ENCODE measurements around the gene RNASEH1. TPM values are rescaled to one million over a fixed set of nuclear protein-coding genes. Genes with fewer than 3 reads are reported as not detected.
"Not testable (repeated sequence)": the region's sequence is repeated elsewhere in the genome, so short reads cannot be mapped to it uniquely, and the experiment has no call there.

RNASEH1 gene
- total RNA-seq, 3 donors from 2014 or later, result 14.4 to 24.2 (median 19.5) TPM

DNA sequence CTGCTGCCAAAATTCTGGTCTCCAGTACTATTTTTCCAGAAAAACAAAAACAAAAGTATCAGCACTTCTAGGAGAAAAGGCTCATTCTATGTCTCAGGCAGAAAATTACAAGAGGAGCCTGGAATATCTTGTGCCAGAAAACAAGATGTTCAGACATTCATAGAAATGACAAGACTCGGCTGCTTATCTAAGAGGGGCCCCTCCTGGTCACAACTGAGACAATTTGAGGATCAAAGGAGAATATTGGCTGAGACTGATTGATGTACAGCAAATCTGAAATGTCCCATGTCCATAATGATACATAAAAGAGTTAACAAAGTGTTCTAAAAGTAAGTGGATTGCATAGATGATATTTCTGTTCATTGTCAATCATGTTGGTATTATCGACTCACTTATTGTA lies 14.5 kb upstream of the RNASEH1 start:
- intact Hi-C loops (cut with DNase I, micrococcal nuclease), result no loop called here
- no peak overlapping the region for H3K4me3 ChIP-seq
- DNase-seq, result no peak
- H3K4me1 ChIP-seq (ENCODE audit: low read depth), result peaks cover 25% of the 10 kb centered on the region
- H3K36me3 ChIP-seq (ENCODE audit: low read depth), result no peaks in the 10 kb centered on the region
- H3K9me3 ChIP-seq, result no peaks in the 10 kb centered on the region
- no peak for ATAC-seq
- TF ChIP-seq, protein P1, sequence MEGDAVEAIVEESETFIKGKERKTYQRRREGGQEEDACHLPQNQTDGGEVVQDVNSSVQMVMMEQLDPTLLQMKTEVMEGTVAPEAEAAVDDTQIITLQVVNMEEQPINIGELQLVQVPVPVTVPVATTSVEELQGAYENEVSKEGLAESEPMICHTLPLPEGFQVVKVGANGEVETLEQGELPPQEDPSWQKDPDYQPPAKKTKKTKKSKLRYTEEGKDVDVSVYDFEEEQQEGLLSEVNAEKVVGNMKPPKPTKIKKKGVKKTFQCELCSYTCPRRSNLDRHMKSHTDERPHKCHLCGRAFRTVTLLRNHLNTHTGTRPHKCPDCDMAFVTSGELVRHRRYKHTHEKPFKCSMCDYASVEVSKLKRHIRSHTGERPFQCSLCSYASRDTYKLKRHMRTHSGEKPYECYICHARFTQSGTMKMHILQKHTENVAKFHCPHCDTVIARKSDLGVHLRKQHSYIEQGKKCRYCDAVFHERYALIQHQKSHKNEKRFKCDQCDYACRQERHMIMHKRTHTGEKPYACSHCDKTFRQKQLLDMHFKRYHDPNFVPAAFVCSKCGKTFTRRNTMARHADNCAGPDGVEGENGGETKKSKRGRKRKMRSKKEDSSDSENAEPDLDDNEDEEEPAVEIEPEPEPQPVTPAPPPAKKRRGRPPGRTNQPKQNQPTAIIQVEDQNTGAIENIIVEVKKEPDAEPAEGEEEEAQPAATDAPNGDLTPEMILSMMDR (IDR thresholded peaks at IDR 0.05), result no peak

- H3K9me3 ChIP-seq, result no peaks in the 10 kb centered on the region
- no peak for ATAC-seq
- H3K4me3 ChIP-seq, result no peak overlapping the region
- TF ChIP-seq, protein P1 (IDR thresholded peaks at IDR 0.05), result no peak
- peaks cover 13% of the 10 kb centered on the region for H3K4me1 ChIP-seq (ENCODE audit: low read depth)
- intact Hi-C loops (cut with DNase I, micrococcal nuclease), result no loop called here
- no peak for DNase-seq
- no peaks in the 10 kb centered on the region for H3K36me3 ChIP-seq (ENCODE audit: low read depth)
Observed at GRCh38 chr2:3571284-3571683, 13.2 kb upstream of the RNASEH1 start.

GRCh38 chr2:3569656-3570055 lies 11.5 kb upstream of the RNASEH1 start:
- DNase-seq; H3K4me1 ChIP-seq (ENCODE audit: low read depth); ATAC-seq; intact Hi-C loops (cut with DNase I, micrococcal nuclease); H3K4me3 ChIP-seq; H3K9me3 ChIP-seq; H3K36me3 ChIP-seq (ENCODE audit: low read depth): not testable (repeated sequence)

- TF ChIP-seq, protein P1 (IDR thresholded peaks at IDR 0.05), result no peak
- intact Hi-C loops (cut with DNase I, micrococcal nuclease), result no loop called here
- Histone ChIP-seq H3K36me3 (ENCODE audit: low read depth) (no peaks in the 10 kb centered on the region), H3K4me3 (no peak overlapping the region), H3K4me1 (ENCODE audit: low read depth) (no peaks in the 10 kb centered on the region), H3K9me3 (no peaks in the 10 kb centered on the region)
- no peak for DNase-seq
- no peak for ATAC-seq
Observed at GRCh38 chr2:3566806-3567205, 8.7 kb upstream of the RNASEH1 start.

DNA sequence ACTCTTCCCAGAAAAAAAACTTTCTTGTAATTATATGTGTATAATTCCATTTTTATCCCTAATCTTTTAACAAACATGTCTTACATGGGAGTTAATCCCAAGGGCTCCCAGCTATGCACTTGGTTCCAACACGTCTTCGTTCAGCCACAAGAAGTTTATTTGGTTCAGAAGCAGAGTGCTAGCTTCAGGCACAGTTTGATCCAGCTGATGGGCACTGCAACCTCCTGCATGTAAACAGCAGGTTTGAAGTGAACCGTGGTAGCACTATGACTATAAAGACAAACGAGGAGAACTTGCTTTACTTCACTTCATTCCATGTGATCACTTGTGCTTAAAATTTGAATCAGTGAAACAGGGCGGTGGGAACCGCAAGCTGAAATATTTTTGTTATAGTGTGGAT lies 7.0 kb upstream of the RNASEH1 start:
- intact Hi-C loops (cut with DNase I, micrococcal nuclease), result no loop called here
- Histone ChIP-seq H3K4me3 (no peak overlapping the region), H3K9me3 (no peaks in the 10 kb centered on the region), H3K4me1 (ENCODE audit: low read depth) (no peaks in the 10 kb centered on the region), H3K36me3 (ENCODE audit: low read depth) (no peaks in the 10 kb centered on the region)
- DNase-seq, result no peak
- ATAC-seq, result no peak
- TF ChIP-seq, protein P1 (IDR thresholded peaks at IDR 0.05), result no peak

DNA sequence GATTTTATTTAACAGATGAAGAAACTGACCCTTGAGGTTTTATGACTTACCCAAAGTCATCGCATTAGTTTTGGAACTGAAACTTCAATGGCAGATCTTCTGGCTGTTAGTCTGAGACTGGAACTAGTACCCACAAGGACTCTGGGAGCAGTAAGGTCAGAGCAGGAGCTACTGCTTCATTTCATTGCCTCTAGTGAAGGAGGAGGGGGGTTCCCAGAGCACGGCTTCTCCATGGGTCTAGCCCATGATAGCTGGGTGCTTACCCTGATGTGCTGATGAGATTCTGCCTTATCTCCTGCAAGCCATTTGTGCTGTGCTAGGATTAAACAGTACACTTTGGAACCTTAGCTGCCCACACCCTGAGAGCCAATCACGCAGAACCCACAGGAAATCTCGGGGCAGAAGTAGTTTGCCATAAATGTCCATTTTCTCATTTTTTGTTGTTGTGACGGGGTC lies 5.4 kb upstream of the RNASEH1 start:
- no peak for DNase-seq

More for the DNA sequence above, 5.4 kb upstream of the RNASEH1 start:
- intact Hi-C loops (cut with DNase I, micrococcal nuclease), result no loop called here
- TF ChIP-seq, protein P1 (IDR thresholded peaks at IDR 0.05), result no peak
- Histone ChIP-seq H3K9me3 (no peaks in the 10 kb centered on the region), H3K36me3 (ENCODE audit: low read depth) (no peaks in the 10 kb centered on the region), H3K4me1 (ENCODE audit: low read depth) (no peaks in the 10 kb centered on the region), H3K4me3 (no peak overlapping the region)
- peak; percentile 20 for ATAC-seq
